GM18868 (cell line): ENCODE measurements around the gene CDK19.
"Not testable (repeated sequence)": the region's sequence is repeated elsewhere in the genome, so short reads cannot be mapped to it uniquely, and the experiment has no call there.

ENCODE experiments used
- ATAC-seq: cut with Tn5 transposase; IDR thresholded peaks from one replicate; pipeline ENCODE4 v1.9.1; 2021; ENCODE audit warnings: mild to moderate bottlenecking, moderate library complexity; ENCODE audit not compliant: unreplicated experiment

CDK19 gene

DNA sequence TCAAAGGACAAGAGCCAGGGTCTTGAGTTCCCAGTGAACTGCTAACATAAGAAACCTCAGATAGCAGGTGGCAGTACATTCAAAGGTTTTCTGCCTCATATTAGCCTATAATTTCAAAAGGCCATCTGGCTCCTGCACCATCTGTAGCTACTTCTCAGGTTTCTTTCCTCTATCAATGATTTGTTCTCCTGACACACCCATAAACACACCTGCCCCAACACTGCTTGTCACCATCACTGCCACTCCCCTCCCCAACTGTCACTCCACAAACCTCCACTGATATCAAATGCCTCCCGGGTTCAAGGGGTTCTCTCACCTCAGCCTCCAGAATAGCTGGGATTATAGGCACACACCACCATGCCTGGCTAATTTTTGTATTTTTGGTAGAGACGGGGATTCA is 186.1 kb downstream of the CDK19 start:
- no peak for ATAC-seq

DNA sequence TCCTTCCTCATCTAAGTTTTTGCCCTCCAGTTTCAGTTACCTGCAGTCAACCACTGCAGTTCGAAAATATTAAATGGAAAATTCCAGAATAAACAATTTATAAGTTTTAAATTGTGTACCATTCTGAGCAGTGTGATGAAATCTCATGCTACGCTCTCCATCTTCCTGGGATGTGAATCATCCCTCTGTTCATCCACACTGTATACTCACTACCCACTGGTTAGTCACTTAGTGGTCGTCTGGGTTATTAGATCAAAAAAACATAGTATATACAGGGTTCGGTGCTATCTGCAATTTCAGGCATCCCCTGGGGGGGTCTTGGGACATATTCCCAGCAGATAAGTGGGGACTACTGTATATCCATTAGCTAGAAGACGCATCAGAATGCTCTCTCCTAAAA is 186.9 kb downstream of the CDK19 start:
- no peak for ATAC-seq

DNA sequence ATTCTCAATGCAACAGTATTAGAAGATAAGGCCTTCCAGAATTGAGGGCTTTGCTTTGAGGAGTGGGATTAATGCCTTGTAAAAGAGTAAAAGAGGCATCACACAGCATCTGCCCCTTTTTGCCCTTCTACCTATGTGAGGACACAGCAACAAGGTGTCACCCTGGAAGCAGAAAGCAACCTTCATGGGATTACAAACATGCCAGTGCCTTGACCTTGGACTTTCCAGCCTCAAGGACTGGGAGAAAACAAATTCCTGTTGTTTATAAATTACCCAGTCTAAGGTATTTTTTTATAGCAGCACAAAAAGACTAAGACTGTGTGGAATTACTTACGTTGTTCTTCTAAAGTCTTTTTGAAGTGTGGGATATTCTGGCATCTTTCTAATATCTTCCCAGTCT is 188.8 kb downstream of the CDK19 start:
- ATAC-seq = no peak

DNA sequence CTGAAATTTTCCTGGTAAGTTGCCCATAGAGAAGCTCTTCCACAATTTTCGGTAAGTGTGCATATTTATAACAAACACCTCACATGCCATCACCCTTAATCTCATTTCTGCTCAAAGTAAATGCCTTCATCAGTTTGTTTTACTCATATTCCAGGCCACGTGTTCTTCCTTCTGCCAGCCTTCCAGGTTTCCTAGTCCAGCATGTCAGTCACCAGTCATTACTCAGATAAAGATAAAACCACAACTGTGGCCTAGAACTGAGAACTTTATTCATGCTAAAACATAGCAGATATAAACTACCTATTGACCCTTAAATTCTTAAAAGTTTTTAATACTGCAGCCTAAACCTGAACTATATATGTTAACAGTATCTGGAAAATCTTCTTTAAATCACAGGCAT is 189.4 kb downstream of the CDK19 start:
- no peak for ATAC-seq

DNA sequence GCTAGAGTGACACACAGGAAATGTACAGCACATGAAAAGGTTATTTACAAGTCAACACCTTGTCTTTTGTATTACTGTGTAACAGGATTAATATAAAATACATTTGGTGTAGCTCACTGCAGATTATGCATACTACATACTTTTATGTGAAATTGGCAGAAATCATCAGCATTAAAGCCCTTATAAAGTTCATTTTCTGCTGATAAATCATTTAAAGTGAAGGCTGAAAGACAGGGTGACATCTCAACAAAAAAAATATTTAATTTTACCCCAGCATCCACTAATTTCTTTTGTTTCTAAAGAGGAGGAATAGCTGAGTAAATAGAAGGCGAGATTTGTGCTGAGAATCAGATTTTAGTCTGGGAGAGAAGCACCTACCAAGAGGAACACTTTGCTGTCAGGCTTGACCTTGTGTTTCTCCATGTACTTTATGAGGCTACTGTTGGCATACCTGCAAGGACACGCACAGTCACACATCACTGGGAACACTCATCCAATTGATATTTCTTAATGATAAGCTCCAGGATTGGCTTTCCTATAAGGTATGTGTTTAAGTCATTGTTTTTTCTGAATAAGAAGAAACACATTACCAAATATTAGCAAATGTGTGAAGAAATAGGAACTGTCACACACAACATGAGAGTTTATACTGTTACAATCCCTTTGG is 192.2 kb downstream of the CDK19 start:
- ATAC-seq = no peak

DNA sequence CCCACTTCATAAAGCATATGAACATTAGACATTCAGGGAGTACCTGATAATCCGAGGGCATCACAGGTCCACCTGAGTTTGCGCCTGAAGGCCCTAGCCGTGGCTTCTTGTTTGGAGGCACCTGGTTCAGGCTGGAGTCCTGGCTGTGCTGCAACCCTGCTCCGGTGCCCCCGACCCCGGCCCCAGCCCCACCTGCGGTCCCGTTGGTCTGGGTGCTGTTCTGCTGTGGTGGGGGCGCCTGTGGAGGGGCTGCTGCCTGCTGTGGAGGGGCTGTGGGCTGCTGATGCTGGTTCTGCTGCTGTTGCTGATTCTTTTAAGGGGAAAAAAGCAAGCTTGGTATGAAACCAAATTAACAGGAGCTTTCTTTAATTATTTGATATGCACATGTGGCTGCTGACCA is 194.2 kb downstream of the CDK19 start:
- ATAC-seq = no peak

DNA sequence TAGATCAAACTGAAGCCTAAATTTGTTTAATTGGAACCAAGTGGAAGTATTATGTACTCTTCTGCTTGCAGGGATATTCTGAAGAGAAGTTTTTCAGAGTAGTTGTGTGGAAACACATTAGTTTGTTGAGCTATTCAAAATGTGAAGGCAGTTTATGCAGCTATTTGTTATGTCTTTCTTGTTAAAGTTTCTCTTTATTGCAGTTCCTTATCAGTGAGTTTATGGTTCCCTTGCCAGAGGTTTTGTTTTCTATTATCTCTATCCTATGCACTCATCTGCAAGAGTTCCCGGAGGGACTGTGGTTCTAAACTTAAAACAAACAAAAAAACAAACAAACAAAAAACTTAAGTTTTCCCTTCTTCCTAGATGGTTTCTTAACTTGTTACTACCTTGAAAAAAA is 195.2 kb downstream of the CDK19 start:
- ATAC-seq = no peak

DNA sequence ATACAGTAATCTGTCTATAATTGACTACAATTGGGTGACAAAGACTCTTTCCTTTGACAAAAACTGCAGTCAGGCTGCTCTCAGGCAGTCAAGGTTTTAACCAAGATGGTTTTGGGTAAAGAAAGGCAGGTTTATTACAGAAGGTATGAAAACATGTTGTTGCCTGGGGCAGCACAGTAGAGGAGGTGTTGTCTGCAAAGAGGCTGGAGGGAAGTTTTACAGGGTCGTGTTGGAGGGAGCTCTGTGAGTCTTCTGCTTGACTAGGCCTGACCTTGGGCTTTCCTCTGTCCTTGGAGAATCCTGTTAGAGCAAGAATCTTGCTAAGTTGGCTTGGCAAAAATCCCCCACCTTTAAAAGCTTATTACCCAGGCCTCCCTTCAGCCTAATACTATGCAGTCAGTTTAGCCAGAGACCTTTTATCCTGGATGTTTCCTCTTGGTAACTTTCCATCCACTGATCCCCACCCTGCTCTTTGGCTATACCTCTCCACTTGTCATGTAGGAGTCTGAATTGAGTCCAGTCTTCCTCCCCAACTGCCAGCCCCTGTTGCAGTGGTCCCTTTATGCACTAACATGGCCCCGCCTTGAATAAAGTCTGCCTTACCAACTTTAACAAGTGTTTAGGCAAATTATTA is 195.9 kb downstream of the CDK19 start:
- ATAC-seq = no peak

DNA sequence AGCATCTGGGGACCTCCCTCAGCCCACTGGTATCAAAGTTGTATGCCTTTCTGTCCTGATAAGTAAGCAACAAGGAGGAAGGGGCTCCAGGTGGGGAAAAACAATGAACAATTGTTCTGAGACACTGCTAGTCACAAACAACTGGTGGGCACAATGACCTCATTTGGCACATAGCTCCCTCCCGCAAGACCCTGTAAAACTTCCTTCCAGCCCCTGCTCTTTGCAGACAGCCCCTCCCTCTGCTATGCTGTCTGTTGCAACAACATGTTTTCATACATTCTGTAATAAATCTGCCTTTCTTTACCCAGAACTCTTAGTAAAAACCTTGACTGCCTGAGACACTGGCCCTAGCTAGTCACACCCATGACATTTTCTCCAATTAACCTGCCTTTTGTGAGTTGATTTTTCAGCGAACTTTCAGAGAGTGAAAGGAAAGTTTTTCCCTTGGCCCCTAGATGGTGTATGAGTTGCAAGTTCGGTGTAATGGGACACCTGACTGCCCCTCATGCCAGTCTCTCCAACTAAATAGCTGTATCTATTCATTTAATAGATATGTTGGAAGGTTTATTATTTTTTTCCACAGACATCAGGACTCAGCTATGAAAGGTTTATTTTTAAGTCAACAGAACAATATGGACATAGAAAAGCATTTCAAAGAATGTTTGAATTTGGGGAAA is 196.5 kb downstream of the CDK19 start:
- ATAC-seq = no peak

DNA sequence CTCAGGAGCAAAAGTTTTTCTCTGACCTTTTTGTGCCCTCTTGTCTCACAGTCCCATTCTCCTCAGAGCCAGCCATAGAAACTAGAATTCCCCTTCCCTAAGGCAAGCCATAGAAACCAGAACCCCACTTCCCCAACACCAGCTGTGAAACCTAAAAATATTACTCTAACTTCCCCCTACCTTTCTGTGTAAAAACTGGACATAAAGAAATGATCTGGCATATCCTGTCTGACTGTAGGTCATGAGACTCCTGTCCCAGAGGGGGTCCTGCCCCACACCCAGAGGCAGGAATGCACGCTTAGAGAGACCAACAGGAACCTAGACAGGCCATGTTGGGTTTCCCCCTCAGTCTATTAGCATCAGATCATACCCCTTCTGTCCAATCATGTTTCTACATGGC is 198.2 kb downstream of the CDK19 start:
- ATAC-seq = peak; percentile 90

DNA sequence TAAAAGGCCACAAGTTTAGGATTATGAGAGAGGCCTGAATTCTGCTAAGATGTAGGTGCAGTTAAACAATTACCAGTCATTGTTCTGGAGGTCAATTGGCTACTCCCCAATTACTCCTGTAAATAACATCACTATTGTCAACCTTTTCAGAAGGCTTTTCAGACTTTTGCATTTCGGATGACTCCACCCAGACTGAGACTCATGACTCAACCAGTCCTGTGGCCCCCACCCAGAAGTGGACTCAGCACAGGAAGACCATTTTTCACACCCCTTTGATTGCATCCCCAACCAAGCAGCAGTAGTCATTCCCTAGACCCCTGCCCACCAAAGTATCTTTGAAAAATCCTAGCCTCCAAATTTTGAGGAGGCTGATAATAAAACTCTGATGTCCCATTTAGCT is 199.5 kb downstream of the CDK19 start:
- no peak for ATAC-seq

DNA sequence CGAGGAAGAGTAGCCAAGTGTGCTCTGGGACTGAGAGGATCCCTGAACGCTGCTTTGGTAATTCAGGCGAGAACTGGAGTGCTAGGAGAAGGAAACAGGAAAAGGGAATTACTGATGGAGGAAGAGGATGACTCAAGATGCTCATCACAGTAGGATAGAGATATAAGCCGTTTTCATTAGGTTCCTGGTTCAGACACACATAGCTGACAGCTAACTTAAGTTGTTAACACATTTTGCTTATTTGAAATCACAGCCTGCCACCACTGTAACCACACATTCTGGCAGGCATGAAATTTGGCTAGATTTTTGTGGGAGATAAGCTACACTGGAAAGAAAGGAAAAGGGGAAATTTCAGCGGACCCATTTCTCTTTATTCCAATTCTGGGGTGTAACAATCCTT is 200.7 kb downstream of the CDK19 start:
- no peak for ATAC-seq

DNA sequence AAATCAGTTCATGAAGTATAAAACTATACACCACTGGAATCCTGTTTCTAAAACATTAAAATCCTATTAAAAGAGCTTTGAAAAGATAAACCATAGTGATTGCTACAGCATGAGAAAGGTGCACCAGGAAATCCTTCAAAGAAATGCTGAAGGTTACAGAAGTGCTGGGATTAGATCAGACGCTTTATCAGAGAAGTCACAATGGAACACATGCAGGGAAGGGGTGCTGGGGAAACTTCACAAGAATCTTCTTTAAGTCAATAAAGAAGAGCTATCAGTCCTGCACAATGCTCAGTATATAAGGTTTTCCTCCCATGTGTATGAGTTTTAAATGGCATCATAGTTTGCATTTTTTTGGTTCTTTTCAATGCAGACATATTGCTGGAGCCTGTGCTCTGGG is 201.2 kb downstream of the CDK19 start:
- ATAC-seq = no peak

DNA sequence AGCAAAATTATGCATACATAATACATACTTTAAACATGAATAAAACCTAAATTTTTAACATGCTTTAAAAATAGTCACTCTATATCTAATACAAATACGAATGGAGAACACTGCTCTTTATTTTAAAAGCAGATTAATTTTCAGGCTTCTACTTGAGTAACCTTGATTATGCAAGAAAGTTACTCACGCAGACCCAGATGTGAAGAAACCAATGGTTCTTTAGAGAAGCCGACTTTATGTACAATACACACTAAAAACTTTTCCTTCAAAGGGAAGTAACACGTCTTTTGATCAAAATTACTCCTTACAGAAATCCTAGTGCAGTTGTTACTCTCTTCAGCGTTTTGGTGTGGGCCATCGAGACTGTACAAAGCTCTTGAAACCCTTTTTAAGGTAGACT is 201.9 kb downstream of the CDK19 start:
- no peak for ATAC-seq

DNA sequence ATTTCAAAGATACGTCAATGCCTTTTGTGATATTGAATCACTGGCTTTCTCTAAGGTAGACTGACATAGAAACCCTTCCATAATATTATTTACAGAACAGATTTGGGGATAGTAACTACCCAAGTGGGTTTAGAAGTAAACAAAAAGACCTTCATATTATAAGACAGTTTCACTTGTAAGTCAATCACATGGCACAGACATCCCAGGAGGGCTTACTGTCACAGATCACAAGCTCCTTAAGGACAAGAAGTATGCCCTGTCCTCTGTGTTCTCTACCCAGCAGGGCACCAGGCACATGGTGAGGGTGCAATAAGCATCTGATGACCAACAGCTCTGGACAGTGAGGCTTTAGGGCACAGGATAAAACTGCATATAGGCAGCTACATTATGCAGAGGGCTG is 203.0 kb downstream of the CDK19 start:
- ATAC-seq = no peak

DNA sequence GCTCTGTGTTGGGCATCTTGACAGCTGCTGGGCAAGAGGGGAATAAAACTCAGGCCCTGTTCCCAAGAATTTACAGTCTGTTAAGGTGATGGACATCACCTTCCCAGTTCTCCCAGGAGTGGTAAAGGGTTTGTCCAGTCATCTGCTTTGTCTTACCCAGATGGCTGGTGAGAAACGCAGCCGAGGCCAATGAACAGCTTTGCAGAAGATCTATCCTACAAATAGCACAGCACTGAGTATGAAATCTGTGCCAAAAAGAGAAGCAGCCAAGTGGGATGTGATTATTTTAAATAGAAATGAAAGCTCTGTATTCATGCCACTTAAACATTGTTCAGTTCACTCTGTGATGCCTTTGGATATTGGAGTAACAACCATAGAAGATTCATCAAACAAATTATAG is 206.2 kb downstream of the CDK19 start:
- no peak for ATAC-seq

DNA sequence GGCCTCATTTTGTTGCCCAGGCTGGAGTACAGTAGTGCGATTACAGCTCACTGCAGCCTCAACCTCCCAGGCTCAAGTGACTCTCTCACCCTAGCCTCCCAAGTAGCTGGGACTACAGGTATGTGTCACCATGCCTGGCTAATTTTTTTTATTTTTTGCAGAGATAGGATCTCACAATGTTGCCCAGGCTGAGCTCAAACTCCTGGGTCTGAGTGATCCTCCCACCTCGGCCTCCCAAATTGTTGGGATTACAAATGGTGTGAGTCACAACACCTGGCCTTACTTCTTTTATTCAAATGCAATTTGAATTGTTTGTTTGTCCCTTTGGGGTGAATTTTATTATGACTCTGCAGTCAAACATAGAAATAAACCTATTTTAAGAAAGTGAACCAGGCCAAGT is 207.1 kb downstream of the CDK19 start:
- no peak for ATAC-seq

DNA sequence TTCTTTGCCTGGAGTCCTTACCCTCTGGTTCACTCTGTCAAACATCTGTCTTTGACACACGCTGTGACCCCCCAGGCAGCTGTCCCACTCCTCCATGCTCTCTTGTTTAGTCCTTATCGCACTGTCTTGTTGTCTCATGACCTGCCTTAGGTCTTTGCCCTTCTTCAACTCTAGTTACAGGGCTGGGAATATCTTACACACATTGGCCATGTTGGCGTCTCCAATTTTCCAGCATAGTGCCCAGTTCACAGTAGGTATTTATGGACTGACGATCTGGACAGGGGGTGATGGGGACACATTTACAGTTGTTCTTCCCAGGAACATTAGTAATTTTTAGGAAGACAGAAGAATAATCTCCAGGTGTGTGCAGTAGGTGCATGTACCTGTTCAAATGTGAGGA is 209.1 kb downstream of the CDK19 start:
- no peak for ATAC-seq

DNA sequence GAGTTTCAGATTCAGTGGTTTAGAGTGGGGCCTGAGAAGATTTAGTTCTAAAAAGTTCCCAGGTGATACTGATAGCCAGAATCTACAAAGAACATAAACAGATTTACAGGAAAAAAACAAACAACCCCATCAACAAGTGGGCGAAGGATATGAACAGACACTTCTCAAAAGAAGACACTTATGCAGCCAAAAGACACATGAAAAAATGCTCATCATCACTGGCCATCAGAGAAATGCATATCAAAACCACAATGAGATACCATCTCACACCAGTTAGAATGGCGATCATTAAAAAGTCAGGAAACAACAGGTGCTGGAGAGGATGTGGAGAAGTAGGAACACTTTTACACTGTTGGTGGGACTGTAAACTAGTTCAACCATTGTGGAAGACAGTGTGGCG is 214.6 kb downstream of the CDK19 start:
- not testable (repeated sequence) for ATAC-seq

DNA sequence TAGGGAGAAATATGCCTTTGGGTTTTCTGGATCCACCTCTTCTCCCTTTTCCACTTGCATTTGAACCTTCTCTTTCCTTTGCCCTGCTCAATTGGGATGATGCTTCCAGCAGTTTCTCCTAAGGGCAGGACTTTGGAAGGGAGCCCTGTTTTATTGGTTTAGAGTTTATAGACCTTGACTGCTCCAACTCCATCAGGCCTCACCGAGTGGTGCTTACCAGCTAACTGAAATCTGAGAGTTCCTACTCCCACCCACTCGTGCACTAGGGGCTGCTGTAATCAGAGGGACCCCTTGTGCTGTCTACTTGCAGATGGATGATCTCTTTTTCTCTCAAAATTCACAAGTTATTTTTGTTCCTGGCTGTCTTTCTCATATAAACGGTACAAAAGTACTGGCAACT is 217.5 kb downstream of the CDK19 start:
- ATAC-seq = no peak

DNA sequence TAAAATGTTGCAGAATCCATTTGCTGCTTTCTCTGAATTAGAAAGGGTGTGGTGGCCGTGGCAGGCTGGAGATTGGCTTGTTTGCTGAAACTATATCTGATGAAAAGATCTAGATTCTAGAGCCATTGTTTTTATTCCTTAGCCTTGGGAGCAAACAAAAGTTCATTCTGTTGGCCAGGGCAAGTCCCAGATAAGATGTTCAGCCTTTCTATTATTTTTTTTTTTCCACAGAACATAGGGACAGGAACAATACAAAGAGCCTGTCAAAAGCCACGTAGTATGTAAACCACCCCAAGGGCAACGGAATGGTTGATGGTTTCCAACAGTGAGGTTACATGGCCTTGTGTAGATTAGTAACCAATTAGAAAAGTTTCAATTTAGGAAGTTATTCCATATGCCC is 218.9 kb downstream of the CDK19 start:
- ATAC-seq = no peak

DNA sequence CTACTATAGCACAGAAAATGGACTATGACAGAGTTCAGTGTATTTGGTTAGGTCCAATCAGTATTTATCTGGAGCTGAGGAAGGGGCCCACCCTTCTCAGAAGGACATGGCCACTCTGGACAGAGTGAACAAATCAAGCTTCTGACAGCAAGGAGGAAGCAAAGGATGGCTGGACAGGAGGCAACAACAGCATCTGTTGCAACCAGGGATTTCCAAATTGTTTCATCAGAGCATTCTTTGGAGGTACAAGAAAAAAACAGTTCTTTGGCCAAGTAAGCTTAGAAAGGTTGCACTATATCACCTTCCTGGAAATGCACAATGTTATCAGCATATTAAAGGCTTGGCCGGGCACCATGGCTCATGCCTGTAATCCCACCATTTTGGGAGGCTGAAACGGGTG is 220.2 kb downstream of the CDK19 start:
- ATAC-seq = no peak

DNA sequence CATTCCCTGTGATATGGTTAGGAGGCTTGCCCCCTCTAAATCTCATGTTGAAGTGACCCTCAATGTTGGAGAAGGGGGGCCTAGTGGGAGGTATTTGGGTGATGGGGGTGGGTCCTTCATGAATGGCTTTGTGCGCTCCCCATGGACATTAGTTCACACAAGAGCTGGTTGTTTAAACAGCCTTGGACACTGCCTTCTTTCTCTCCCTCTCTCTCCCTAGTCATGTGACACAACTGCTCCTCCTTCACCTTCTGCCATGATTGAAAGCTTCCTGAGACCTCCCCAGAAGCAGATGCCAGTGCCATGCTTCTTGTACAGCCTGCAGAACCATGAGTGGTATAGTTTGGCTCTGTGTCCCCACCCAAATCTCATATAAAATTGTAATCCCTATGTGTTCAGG is 221.6 kb downstream of the CDK19 start:
- no peak for ATAC-seq
